Upper lobe of right lung (tissue), 1 donor: ENCODE results near the gene PLD4. TPM values are rescaled to one million over a fixed set of nuclear protein-coding genes. Genes with fewer than 3 reads are reported as not detected.
A peak's percentile ranks its signal among the peaks of the same experiment; 100 is the strongest.

Experiments
- ATAC-seq: fragments of 200-7000 bp; cut with Tn5 transposase; one replicate; pipeline ENCODE4 v1.9.1; 2020; ENCODE audit warnings: mild to moderate bottlenecking, moderate library complexity
- DNase-seq: peaks from one replicate; pipeline ENCODE4 v3.0.0-alpha.2; 2020
- H3K27ac ChIP-seq: fragments of 200-600 bp; one replicate; pipeline ENCODE4 v1.8.0; 2022
- H3K27me3 ChIP-seq: fragments of 200-600 bp; one replicate; pipeline ENCODE4 v1.8.0; 2022; ENCODE audit warnings: mild to moderate bottlenecking
- H3K36me3 ChIP-seq: fragments of 200-600 bp; one replicate; pipeline ENCODE4 v1.8.0; 2022
- H3K4me1 ChIP-seq: fragments of 200-600 bp; one replicate; pipeline ENCODE4 v1.8.0; 2022
- H3K4me3 ChIP-seq: fragments of 200-600 bp; one replicate; pipeline ENCODE4 v1.8.0; 2022; ENCODE audit warnings: mild to moderate bottlenecking
- H3K9me3 ChIP-seq: fragments of 200-600 bp; one replicate; pipeline ENCODE4 v1.8.0; 2022
- CTCF ChIP-seq: fragments of 200-600 bp; IDR thresholded peaks from one replicate; pipeline ENCODE4 v1.8.0; 2022; ENCODE audit warnings: antibody characterized with exemption
- intact Hi-C: fragments of 100-400 bp; cut with DNase I; formaldehyde crosslinking; loops from one replicate; pipeline ENCODE4 v1.11.0; 2022
- total RNA-seq: library from RNA; stranded (reverse); fragmentation: NEBNext Ultra II Directional; extraction: Animal tissue kit (Norgen Biotek cat#: 25700); gene quantifications from one replicate; pipeline ENCODE4 v1.2.1, GENCODE V29; 2021
- donor health status: DM: no; HTN: yes; CAD: no; lungs with severe emphysema.

Gene PLD4
- total RNA-seq, 1 donor from 2014 or later = 3.1 TPM

GRCh38 chr14:104877806-104878550, 46.7 kb upstream of the PLD4 start:
- ATAC-seq (no peak), DNase-seq (no peak)
- intact Hi-C loops = no loop called here
- no peaks in the 10 kb centered on the region for H3K4me1 ChIP-seq
- no peaks in the 10 kb centered on the region for H3K9me3 ChIP-seq
- no peak overlapping the region for H3K27ac ChIP-seq
- H3K27me3 ChIP-seq = no peaks in the 10 kb centered on the region
- no peak overlapping the region for H3K4me3 ChIP-seq
- no peaks in the 10 kb centered on the region for H3K36me3 ChIP-seq
- no peak for TF ChIP-seq CTCF

GRCh38 chr14:104878582-104878981, 46.1 kb upstream of the PLD4 start:
- no peak overlapping the region for H3K27ac ChIP-seq
- H3K27me3 ChIP-seq = no peaks in the 10 kb centered on the region
- TF ChIP-seq CTCF = no peak
- no peaks in the 10 kb centered on the region for H3K36me3 ChIP-seq
- intact Hi-C loops = no loop called here
- no peak overlapping the region for H3K4me3 ChIP-seq
- no peaks in the 10 kb centered on the region for H3K4me1 ChIP-seq
- H3K9me3 ChIP-seq = no peaks in the 10 kb centered on the region
- DNase-seq = no peak
- ATAC-seq = no peak

- H3K4me1 ChIP-seq = no peaks in the 10 kb centered on the region
- ATAC-seq = no peak
Measured at GRCh38 chr14:104879201-104879982, 45.3 kb upstream of the PLD4 start.

GRCh38 chr14:104879983-104880565, 44.6 kb upstream of the PLD4 start:
- DNase-seq (no peak), ATAC-seq (no peak)
- Histone ChIP-seq H3K9me3 (no peaks in the 10 kb centered on the region), H3K27me3 (no peaks in the 10 kb centered on the region), H3K4me1 (no peaks in the 10 kb centered on the region), H3K36me3 (no peaks in the 10 kb centered on the region), H3K4me3 (no peak overlapping the region), H3K27ac (no peak overlapping the region)
- no peak for TF ChIP-seq CTCF
- intact Hi-C loops = no loop called here

More at GRCh38 chr14:104879201-104879982, 45.3 kb upstream of the PLD4 start:
- no peaks in the 10 kb centered on the region for H3K9me3 ChIP-seq
- no peak overlapping the region for H3K27ac ChIP-seq
- H3K4me3 ChIP-seq = no peak overlapping the region
- H3K27me3 ChIP-seq = no peaks in the 10 kb centered on the region
- intact Hi-C loops = no loop called here
- H3K36me3 ChIP-seq = no peaks in the 10 kb centered on the region
- peak; percentile 64 for DNase-seq
- no peak for TF ChIP-seq CTCF

- DNase-seq = no peak
Measured at GRCh38 chr14:104880584-104881210, 44.0 kb upstream of the PLD4 start.

More at GRCh38 chr14:104880584-104881210, 44.0 kb upstream of the PLD4 start:
- Histone ChIP-seq H3K9me3 (no peaks in the 10 kb centered on the region), H3K4me3 (no peak overlapping the region), H3K4me1 (no peaks in the 10 kb centered on the region), H3K36me3 (no peaks in the 10 kb centered on the region), H3K27me3 (no peaks in the 10 kb centered on the region), H3K27ac (no peak overlapping the region)
- intact Hi-C loops = no loop called here
- no peak for TF ChIP-seq CTCF
- no peak for ATAC-seq
